OCI-LY3 (cell line): ENCODE results near the gene EDN2.

Experiments
- EZH2phosphoT487 ChIP-seq: fragments of 200-600 bp; shearing (Covaris generic); IDR thresholded peaks from 2 replicates; pipeline ENCODE4 v1.6.1; 2018; ENCODE audit warnings: antibody characterized with exemption, mixed run types, low read depth
- TF ChIP-seq, protein P1 (sequence below): fragments of 200-600, 300-600 bp; sonication (generic); IDR thresholded peaks from 2 replicates; pipeline ENCODE4 v1.5.1; 2014; ENCODE audit warnings: antibody characterized with exemption, low read length, low read depth

DNA sequence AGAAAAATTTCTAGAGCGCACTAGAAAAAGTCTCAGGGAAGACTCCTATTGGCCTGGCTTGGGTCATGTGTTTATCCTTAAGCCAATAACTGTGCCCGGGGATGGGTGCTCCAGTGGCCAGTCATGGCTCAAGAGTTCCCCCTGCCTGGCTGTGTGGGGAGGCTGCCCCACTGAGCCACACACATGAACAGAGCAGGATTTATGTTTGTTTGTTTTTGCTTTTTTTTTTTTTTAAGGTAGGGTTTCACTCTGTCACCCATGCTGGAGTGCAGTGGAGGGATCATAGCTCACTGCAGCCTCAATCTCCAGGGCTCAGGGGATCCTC is 21.8 kb downstream of the EDN2 start:
- TF ChIP-seq, protein P1, sequence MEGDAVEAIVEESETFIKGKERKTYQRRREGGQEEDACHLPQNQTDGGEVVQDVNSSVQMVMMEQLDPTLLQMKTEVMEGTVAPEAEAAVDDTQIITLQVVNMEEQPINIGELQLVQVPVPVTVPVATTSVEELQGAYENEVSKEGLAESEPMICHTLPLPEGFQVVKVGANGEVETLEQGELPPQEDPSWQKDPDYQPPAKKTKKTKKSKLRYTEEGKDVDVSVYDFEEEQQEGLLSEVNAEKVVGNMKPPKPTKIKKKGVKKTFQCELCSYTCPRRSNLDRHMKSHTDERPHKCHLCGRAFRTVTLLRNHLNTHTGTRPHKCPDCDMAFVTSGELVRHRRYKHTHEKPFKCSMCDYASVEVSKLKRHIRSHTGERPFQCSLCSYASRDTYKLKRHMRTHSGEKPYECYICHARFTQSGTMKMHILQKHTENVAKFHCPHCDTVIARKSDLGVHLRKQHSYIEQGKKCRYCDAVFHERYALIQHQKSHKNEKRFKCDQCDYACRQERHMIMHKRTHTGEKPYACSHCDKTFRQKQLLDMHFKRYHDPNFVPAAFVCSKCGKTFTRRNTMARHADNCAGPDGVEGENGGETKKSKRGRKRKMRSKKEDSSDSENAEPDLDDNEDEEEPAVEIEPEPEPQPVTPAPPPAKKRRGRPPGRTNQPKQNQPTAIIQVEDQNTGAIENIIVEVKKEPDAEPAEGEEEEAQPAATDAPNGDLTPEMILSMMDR: no peak
- TF ChIP-seq EZH2phosphoT487: no peak
